K562 (cell line): ENCODE data around the gene ENTPD6. TPM values are rescaled to one million over a fixed set of nuclear protein-coding genes. Genes with fewer than 3 reads are reported as not detected.

Experiments
- BCLAF1 ChIP-seq, 2 experiments: fragments of 450-650 bp in 1 of 2; IDR thresholded peaks; 2 replicates each; pipeline ENCODE4 v1.6.1; 2011 to 2017; ENCODE audit warnings: low read depth in 2 of 2, antibody characterized with exemption in 1 of 2, borderline replicate concordance in 1 of 2, low read length in 1 of 2, mild to moderate bottlenecking in 1 of 2, mixed read lengths in 1 of 2; ENCODE audit not compliant: control insufficient read depth in 1 of 2
- DPF2 ChIP-seq: fragments of 450-650 bp; IDR thresholded peaks from 2 replicates; pipeline ENCODE4 v1.6.1; 2016
- EGR1 ChIP-seq: fragments of 450-650 bp; conservative IDR thresholded peaks from 2 replicates; pipeline ENCODE4 v1.6.1; 2017; ENCODE audit warnings: mild to moderate bottlenecking
- HNRNPH1 ChIP-seq: fragments of 200-400 bp; formaldehyde crosslinking; optimal IDR thresholded peaks from 2 replicates; pipeline ENCODE3; 2017; ENCODE audit warnings: low read depth, mild to moderate bottlenecking, low read length, moderate library complexity
- PRDM10 ChIP-seq: fragments of 450-650 bp; IDR thresholded peaks from 2 replicates; pipeline ENCODE4 v1.6.1; 2018; ENCODE audit not compliant: partially characterized antibody
- RAD51 ChIP-seq: fragments of 450-650 bp; IDR thresholded peaks from 2 replicates; pipeline ENCODE4 v1.7.1; 2016; ENCODE audit warnings: low read depth, mild to moderate bottlenecking, borderline replicate concordance
- RBM17 ChIP-seq: fragments of 200-400 bp; formaldehyde crosslinking; IDR thresholded peaks from 2 replicates; pipeline ENCODE4 v1.6.1; 2017; ENCODE audit warnings: low read depth, mild to moderate bottlenecking, low read length, borderline replicate concordance
- TAF15 ChIP-seq: fragments of 200-400 bp; formaldehyde crosslinking; IDR thresholded peaks from 2 replicates; pipeline ENCODE4 v1.6.1; 2017; ENCODE audit warnings: mild to moderate bottlenecking, low read depth, low read length, moderate library complexity
- XRCC5 ChIP-seq: fragments of 200-400 bp; formaldehyde crosslinking; IDR thresholded peaks from 2 replicates; pipeline ENCODE4 v1.6.1; 2017; ENCODE audit warnings: low read depth, mild to moderate bottlenecking, low read length
- ZBTB11 ChIP-seq, 3 experiments: fragments of 200-800 bp in 1 of 3; fragments of 250-450 bp in 1 of 3; fragments of 450-650 bp in 1 of 3; sonication (Bioruptor Pico) in 1 of 3; sonication (Bioruptor generic) in 1 of 3; formaldehyde crosslinking in 1 of 3; IDR thresholded peaks; 2 replicates each; pipeline versions ENCODE4 v1.6.1 to v1.8.0; 2016 to 2022; ENCODE audit warnings: mild to moderate bottlenecking in 2 of 3, missing genetic modification characterization in 2 of 3, missing compliant biosample characterization in 1 of 3, moderate library complexity in 1 of 3
- ZFP91 ChIP-seq: sonication (generic); formaldehyde crosslinking; IDR thresholded peaks from 2 replicates; pipeline ENCODE4 v1.8.0; 2022; ENCODE audit warnings: mild to moderate bottlenecking, missing genetic modification reagents
- ZNF316 ChIP-seq: fragments of 450-650 bp; IDR thresholded peaks from 2 replicates; pipeline ENCODE4 v1.6.1; 2016
- ZNF347 ChIP-seq: fragments of 450-650 bp; formaldehyde crosslinking; IDR thresholded peaks from 2 replicates; pipeline ENCODE4 v1.4.0; 2020; ENCODE audit warnings: low read depth, mild to moderate bottlenecking, moderate library complexity
- polyA plus RNA-seq, 8 experiments: library from polyadenylated mRNA; depleted of rRNA in 4 of 8; stranded (reverse) in 5 of 8; unstranded in 3 of 8; fragments of >200 nt; fragmentation: Nextera tagmentation in 2 of 8; fragmentation: Illumina TruSeq in 1 of 8; extraction: Ambion mirVana in 2 of 8; extraction: Trizol in 1 of 8; gene quantifications; 2 replicates each; pipeline versions ENCODE4 v1.2.1 to v1.2.3, GENCODE V29; 2011 to 2014; ENCODE audit warnings: inconsistent platforms in 1 of 8, missing spikeins in 1 of 8
- total RNA-seq, 7 experiments: library from RNA; depleted of rRNA in 6 of 7; stranded (reverse); fragments of >200 nt in 6 of 7; fragmentation: Illumina TruSeq in 2 of 7; extraction: Trizol in 2 of 7; gene quantifications; 2 replicates each; pipeline versions ENCODE4 v1.2.1 to v1.2.3, GENCODE V29; 2011 to 2021; ENCODE audit warnings: low replicate concordance in 1 of 7

Gene ENTPD6
- total and polyA plus RNA-seq, 9 of the 15 experiments (the other 6 are each of a cell fraction or from before 2014, with no cell fraction given) = 0.82 to 36.8 (median 22.4) TPM

GRCh38 chr20:25237610-25238318, 42.3 kb downstream of the ENTPD6 start (continued):
- TF ChIP-seq TAF15 (no peak), PRDM10 (peak; percentile 22), ZFP91 (CRISPR knock-in tag) (no peak), DPF2 (peak; percentile 92), ZBTB11 (CRISPR knock-in tag; IDR thresholded peaks at IDR 0.05) (peak in 1 of 3 experiments; percentile 50; a peak in 1 of 6 replicates), BCLAF1 (IDR thresholded peaks at IDR 0.05; ENCODE audit: borderline replicate concordance in 1 of 2, control insufficient read depth in 1 of 2, low read depth in 2 of 2, low read length in 1 of 2) (no peak), ZNF347 (no peak), ZNF316 (peak; percentile 3; the same call in 1 of the 2 replicates), HNRNPH1 (no peak), EGR1 (peak; percentile 53), RBM17 (no peak), XRCC5 (no peak), RAD51 (no peak)
